Esophagus mucosa (tissue), 1 donor: Measurements from ENCODE around the gene LYPD8. TPM values are rescaled to one million over a fixed set of nuclear protein-coding genes. Genes with fewer than 3 reads are reported as not detected.

Experiments used
- ATAC-seq: fragments of 200-7000 bp; cut with Tn5 transposase; one replicate; pipeline ENCODE4 v1.9.1; 2020
- total RNA-seq: library from RNA; stranded (reverse); gene quantifications from one replicate; pipeline ENCODE4 v1.2.4, GENCODE V29; 2023
- donor health status: DM: yes; HTN: yes; CAD: no.

LYPD8 gene
- total RNA-seq, 1 donor from 2014 or later = not detected

DNA sequence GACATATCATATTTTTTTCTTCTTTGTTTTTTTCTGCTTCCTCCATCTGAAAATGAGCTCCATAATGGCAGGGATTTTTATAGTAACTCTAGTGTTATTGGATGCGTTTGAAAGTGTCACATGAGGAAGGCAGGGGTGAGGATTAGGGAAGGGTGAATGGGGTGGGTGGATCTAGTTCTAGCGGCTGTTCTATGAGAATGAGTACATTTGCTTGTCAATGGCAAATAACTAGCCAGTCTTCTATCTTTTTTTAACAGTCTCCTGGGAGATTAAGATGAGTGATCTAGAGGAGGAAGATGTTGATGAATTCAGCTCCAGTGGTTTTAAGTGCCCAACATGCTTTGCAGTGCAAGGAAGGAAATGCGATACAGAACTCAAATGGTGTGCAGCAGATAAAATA lies 58.8 kb downstream of the LYPD8 start:
- ATAC-seq = no peak

DNA sequence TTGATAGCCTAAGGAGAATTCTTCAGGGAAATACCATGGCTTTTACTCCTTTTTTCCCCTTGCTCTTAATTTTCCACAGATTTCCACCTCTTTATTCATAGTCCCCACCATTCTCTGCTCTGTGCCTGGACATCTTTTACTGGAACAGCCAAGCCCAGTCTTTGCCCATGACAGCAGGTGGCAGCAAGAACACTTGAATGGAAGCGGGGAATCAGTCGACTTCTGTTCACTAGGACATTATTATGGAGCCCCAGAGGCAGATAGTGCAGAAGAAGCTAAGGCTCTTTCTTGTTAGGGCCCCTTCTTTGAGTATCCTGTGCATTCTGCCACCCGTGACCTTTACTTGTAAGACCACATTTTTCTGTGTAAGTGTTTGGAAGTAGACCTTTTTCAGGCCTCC lies 59.3 kb downstream of the LYPD8 start:
- no peak for ATAC-seq

DNA sequence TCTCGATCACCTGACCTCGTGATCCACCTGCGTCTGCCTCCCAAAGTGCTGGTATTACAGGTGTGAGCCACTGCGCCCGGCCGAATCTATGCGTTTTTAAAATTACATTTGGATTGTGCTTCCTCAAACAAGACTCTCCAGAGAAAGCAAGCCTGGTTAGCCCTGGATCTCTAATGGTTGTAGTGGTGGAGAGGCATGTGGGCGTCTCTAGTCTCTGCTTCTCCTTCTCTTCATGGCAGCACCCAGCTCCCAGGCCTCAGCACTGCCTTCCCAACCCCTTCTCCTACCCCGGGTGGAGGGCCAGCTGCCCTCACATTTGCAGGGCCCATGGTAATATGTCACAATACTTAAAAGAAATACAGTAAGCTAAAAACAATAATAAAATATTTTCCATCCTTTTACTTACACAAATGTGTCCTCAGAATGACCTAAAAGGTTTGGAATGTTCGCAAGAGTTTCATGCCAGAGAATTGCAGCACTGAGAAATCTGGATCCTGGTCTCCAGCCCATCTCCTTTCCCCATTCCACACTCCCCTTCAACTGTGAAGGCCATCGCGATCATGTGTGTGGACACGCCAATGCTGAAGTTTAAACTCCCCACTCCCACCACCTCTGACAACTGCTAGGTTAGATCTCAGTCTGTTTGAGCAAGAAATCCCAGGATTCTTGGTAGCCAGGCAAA lies 60.0 kb downstream of the LYPD8 start:
- no peak for ATAC-seq

DNA sequence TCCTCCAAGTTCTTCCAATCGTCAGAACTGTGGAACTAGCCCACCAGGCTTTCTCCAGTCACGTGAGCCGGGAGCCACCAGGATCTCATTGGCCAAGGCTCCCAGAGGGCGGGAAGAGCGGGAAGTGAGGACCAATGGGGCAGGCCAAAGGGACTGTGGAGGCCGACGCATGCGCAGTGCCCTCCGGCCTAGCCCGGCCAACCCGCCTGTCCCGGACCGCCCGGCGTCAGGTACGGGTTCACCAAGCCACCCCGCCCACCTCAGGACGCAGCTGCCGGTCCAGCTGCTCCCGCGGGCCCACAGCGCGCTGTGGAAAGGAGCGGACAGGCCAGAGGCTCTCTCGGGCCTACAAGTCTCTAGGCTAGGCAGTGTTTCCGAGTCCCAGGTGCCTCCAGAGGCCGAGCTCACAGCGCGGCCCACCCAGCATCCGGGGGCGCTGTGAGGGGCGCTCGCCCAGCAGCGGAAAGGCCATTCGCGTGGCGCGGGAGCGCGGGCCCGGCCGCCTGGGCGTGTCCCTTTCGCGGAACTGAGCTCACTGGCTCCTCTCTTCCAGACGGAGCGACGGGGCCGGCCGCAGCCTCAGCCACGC lies 63.9 kb downstream of the LYPD8 start:
- ATAC-seq = no peak

Other genes starting within 250 kb of the LYPD8 start
- gene OR2G6, start 247.7 kb downstream of the LYPD8 start, total RNA-seq = not detected
- not detected for gene OR2T29, start 193.0 kb downstream of the LYPD8 start, total RNA-seq
- gene OR2T34, start 181.0 kb downstream of the LYPD8 start, total RNA-seq = not detected
- not detected for gene OR2T10, start 158.1 kb downstream of the LYPD8 start, total RNA-seq
- not detected for gene OR2T11, start 120.7 kb downstream of the LYPD8 start, total RNA-seq
- not detected for gene OR2T35, start 110.5 kb downstream of the LYPD8 start, total RNA-seq
- gene OR2T27, start 100.2 kb downstream of the LYPD8 start, total RNA-seq = not detected
- gene OR14I1, start 53.0 kb downstream of the LYPD8 start, total RNA-seq = not detected
- 17.1 TPM for gene SH3BP5L, start 70.2 kb upstream of the LYPD8 start, total RNA-seq
- 16.8 TPM for gene ZNF672, start 82.5 kb upstream of the LYPD8 start, total RNA-seq
- gene ZNF692, start 103.3 kb upstream of the LYPD8 start, total RNA-seq = 16.6 TPM
- gene PGBD2, start 150.5 kb upstream of the LYPD8 start, total RNA-seq = 4.5 TPM